HG03442 (cell line): ENCODE measurements around the gene RTP3.
"Not testable (repeated sequence)": the region's sequence is repeated elsewhere in the genome, so short reads cannot be mapped to it uniquely, and the experiment has no call there.

Experiments
- ATAC-seq: cut with Tn5 transposase; IDR thresholded peaks from one replicate; pipeline ENCODE4 v1.9.1; 2021; ENCODE audit warnings: mild to moderate bottlenecking, moderate library complexity; ENCODE audit not compliant: unreplicated experiment

The RTP3 gene

GRCh38 chr3:46544771-46545503 is 47.2 kb downstream of the RTP3 start:
- no peak for ATAC-seq

- no peak for ATAC-seq
Measured at GRCh38 chr3:46545818-46546630, 48.2 kb downstream of the RTP3 start.

- ATAC-seq, result no peak
Measured at GRCh38 chr3:46546896-46547440, 49.2 kb downstream of the RTP3 start.

- ATAC-seq, result not testable (repeated sequence)
Measured at GRCh38 chr3:46548611-46549010, 50.8 kb downstream of the RTP3 start.

- ATAC-seq, result no peak
Measured at GRCh38 chr3:46549408-46549904, 51.7 kb downstream of the RTP3 start.

- no peak for ATAC-seq
Measured at GRCh38 chr3:46549989-46550388, 52.2 kb downstream of the RTP3 start.
